Spinal cord (tissue), 4 donors: Measurements from ENCODE around the gene ASMT. TPM values are rescaled to one million over a fixed set of nuclear protein-coding genes. Genes with fewer than 3 reads are reported as not detected.

Source experiments
- polyA plus RNA-seq, 2 donors: library from polyadenylated mRNA; unstranded; fragments of 120-200 nt; gene quantifications; one replicate each; pipeline ENCODE4 v1.2.1, GENCODE V29; 2013; ENCODE audit not compliant: insufficient read length in 2 of 2
- total RNA-seq, 2 donors: library from RNA; depleted of rRNA in 1 of 2; stranded (reverse); fragments of 120-200 nt in 1 of 2; fragments of >200 nt in 1 of 2; gene quantifications; one replicate each; pipeline versions ENCODE4 v1.2.3 to v1.2.4, GENCODE V29; 2013 to 2014

ASMT gene
- total and polyA plus RNA-seq, 4 donors, result 0.30 to 0.57 (median 0.36) TPM

Other genes starting within 250 kb of the ASMT start
- 100 to 1,000 TPM in 1 of 2 donors, 10 to 100 TPM in 1; 85.8 to 145 TPM for gene SLC25A6, start 222.9 kb upstream of the ASMT start, total RNA-seq
- gene SLC25A6, start 222.9 kb upstream of the ASMT start, polyA plus RNA-seq, result 100 to 1,000 TPM; 523 to 541 TPM
- 10 to 100 TPM; 15.6 to 18.4 TPM for gene ASMTL, start 162.2 kb upstream of the ASMT start, total RNA-seq
- gene ASMTL, start 162.2 kb upstream of the ASMT start, polyA plus RNA-seq, result 10 to 100 TPM; 48.0 to 62.6 TPM
- gene P2RY8, start 77.9 kb upstream of the ASMT start, total RNA-seq, result 1 to 10 TPM in 1 of 2 donors, under 1 TPM in 1; 0.39 to 1.5 TPM
- gene P2RY8, start 77.9 kb upstream of the ASMT start, polyA plus RNA-seq, result under 1 TPM; 0.10 to 0.29 TPM
- gene AKAP17A, start 23.5 kb upstream of the ASMT start, total RNA-seq, result 10 to 100 TPM; 11.0 to 31.4 TPM
- 10 to 100 TPM; 31.8 to 38.2 TPM for gene AKAP17A, start 23.5 kb upstream of the ASMT start, polyA plus RNA-seq